Upper lobe of left lung (tissue), 6 donors: ENCODE measurements around the gene SEC61G. TPM values are rescaled to one million over a fixed set of nuclear protein-coding genes. Genes with fewer than 3 reads are reported as not detected.
A peak's percentile ranks its signal among the peaks of the same experiment; 100 is the strongest.

Source experiments
- ATAC-seq, 2 donors: fragments of 200-7000 bp; cut with Tn5 transposase; one replicate each; pipeline ENCODE4 v1.9.1; 2022; ENCODE audit warnings: mild to moderate bottlenecking in 2 of 2, moderate library complexity in 2 of 2; ENCODE audit not compliant: low FRiP score in 2 of 2
- DNase-seq, 2 donors: peaks; one replicate each; pipeline ENCODE4 v3.0.0-alpha.2; 2019 to 2020
- H3K27ac ChIP-seq, 4 donors: fragments of 200-600 bp; sonication (generic); one replicate each; pipeline ENCODE4 v1.5.1; 2016 to 2019
- H3K27me3 ChIP-seq, 4 donors: fragments of 200-600 bp; sonication (generic); one replicate each; pipeline ENCODE4 v1.5.1; 2017 to 2019
- H3K36me3 ChIP-seq, 4 donors: fragments of 200-600 bp; sonication (generic); one replicate each; pipeline ENCODE4 v1.5.1; 2016 to 2019
- H3K4me1 ChIP-seq, 4 donors: fragments of 200-600 bp; sonication (generic); one replicate each; pipeline ENCODE4 v1.5.1; 2018 to 2019
- H3K4me3 ChIP-seq, 4 donors: fragments of 200-600 bp; sonication (generic); one replicate each; pipeline ENCODE4 v1.5.1; 2017 to 2019; ENCODE audit warnings: mild to moderate bottlenecking in 2 of 4, moderate library complexity in 1 of 4
- H3K9me3 ChIP-seq, 4 donors: fragments of 200-600 bp; sonication (generic); one replicate each; pipeline ENCODE4 v1.5.1; 2018 to 2019
- EP300 ChIP-seq, 4 donors: sonication (generic); formaldehyde crosslinking; IDR thresholded peaks; one replicate each; pipeline ENCODE4 v1.5.1; 2017; ENCODE audit warnings: antibody characterized with exemption in 4 of 4, control low read depth in 2 of 4
- POLR2A ChIP-seq, 4 donors: fragments of 450-650 bp; IDR thresholded peaks; one replicate each; pipeline ENCODE4 v1.5.1; 2016 to 2017; ENCODE audit warnings: antibody characterized with exemption in 4 of 4, mild to moderate bottlenecking in 2 of 4
- POLR2AphosphoS5 ChIP-seq, 2 donors: sonication (generic); formaldehyde crosslinking; IDR thresholded peaks; one replicate each; pipeline ENCODE4 v1.5.1; 2017; ENCODE audit warnings: antibody characterized with exemption in 2 of 2
- WGBS, 2 donors: methylation state at CpG; one replicate each; pipeline ENCODE4 v1.1.5; 2017 to 2018; 5-methylcytosine and 5-hydroxymethylcytosine counted together
- total RNA-seq, 6 donors: library from RNA; depleted of rRNA in 4 of 6; stranded (reverse); fragments of >200 nt in 4 of 6; gene quantifications; one replicate each; pipeline versions ENCODE4 v1.1.0 to v1.2.1, GENCODE V29; 2016 to 2021
- TF ChIP-seq, protein P1 (sequence below), 6 experiments: fragments of 450-650 bp in 4 of 6; fragments of 200-600 bp in 2 of 6; sonication (generic) in 2 of 6; IDR thresholded peaks; one replicate each; pipeline ENCODE4 v1.5.1; 2016 to 2019; ENCODE audit warnings: antibody characterized with exemption in 6 of 6
- donor health status: DM: no; HTN: no; CAD: no; lungs with moderate emphysema.
- donor health status: DM: no; HTN: yes; CAD: no; lungs with severe emphysema.

SEC61G gene
- total RNA-seq, 6 donors from 2014 or later: 25.1 to 201 (median 92.5) TPM

DNA sequence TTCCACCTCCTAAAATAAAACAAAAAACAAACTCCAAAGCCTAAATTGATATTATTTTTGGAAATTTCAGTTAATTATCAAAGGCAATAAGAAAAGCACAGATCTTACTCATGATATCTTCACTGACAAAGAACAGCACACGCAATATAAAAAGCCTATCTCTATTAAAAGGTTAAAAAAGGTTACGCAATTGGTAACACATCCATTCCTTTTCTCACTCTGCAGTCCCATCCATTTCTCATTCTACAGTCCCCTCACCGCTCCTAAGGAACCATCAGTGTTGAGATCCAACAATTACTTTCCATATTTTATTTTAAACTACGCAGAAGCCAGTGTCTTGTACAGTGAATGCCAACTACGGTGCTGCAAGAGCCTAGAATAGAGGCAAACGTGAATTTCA lies 1.3 kb downstream of the SEC61G start:
- Histone ChIP-seq H3K36me3 (peaks cover 0 to 34% (median 2%) of the 10 kb centered on the region in 4 donors), H3K27ac (no peak overlapping the region), H3K27me3 (no peaks in the 10 kb centered on the region), H3K4me1 (peaks cover 13 to 30% (median 20%) of the 10 kb centered on the region in 4 donors), H3K4me3 (peak overlapping the region in 3 of 4 donors; percentile 81 to 99 (median 97)), H3K9me3 (no peaks in the 10 kb centered on the region)
- ATAC-seq (no peak), DNase-seq (no peak)
- TF ChIP-seq POLR2AphosphoS5 (IDR thresholded peaks at IDR 0.05): no peak
- no peak for TF ChIP-seq EP300 (IDR thresholded peaks at IDR 0.05)
- no peak for TF ChIP-seq POLR2A (IDR thresholded peaks at IDR 0.05)
- TF ChIP-seq, protein P1, sequence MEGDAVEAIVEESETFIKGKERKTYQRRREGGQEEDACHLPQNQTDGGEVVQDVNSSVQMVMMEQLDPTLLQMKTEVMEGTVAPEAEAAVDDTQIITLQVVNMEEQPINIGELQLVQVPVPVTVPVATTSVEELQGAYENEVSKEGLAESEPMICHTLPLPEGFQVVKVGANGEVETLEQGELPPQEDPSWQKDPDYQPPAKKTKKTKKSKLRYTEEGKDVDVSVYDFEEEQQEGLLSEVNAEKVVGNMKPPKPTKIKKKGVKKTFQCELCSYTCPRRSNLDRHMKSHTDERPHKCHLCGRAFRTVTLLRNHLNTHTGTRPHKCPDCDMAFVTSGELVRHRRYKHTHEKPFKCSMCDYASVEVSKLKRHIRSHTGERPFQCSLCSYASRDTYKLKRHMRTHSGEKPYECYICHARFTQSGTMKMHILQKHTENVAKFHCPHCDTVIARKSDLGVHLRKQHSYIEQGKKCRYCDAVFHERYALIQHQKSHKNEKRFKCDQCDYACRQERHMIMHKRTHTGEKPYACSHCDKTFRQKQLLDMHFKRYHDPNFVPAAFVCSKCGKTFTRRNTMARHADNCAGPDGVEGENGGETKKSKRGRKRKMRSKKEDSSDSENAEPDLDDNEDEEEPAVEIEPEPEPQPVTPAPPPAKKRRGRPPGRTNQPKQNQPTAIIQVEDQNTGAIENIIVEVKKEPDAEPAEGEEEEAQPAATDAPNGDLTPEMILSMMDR (IDR thresholded peaks at IDR 0.05): no peak
- 71 to 74% methylated on average over 6 of the region's 6 CpGs for WGBS, 2 donors

DNA sequence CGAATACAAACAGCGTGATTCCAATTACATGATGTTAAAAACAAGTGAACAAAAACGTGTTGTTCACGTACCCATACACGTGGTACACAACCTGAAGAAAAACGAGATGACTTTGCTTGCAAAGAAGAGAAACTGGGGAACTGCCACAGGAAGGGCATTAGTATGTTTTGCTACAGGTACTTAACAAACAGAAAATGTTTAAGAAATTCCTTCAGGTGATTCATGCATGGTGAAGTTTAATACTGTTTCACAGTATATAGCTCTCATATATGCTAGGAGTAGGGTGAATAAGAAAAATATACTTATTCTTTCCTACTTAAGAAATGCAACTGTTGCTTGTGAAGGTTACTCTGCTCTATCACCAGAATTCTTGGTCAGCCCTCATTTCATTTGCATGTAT lies 9.8 kb downstream of the SEC61G start:
- no peak for ATAC-seq
- H3K27ac ChIP-seq: no peak overlapping the region
- no peak overlapping the region for H3K4me3 ChIP-seq
- peaks cover 10 to 71% (median 42%) of the 10 kb centered on the region in 4 donors for H3K36me3 ChIP-seq
- H3K27me3 ChIP-seq: no peaks in the 10 kb centered on the region
- WGBS, 2 donors: 93 to 94% methylated on average over 6 of the region's 6 CpGs
- no peaks in the 10 kb centered on the region for H3K9me3 ChIP-seq
- no peaks in the 10 kb centered on the region for H3K4me1 ChIP-seq
- DNase-seq: no peak
- TF ChIP-seq POLR2AphosphoS5 (IDR thresholded peaks at IDR 0.05): no peak
- TF ChIP-seq POLR2A (IDR thresholded peaks at IDR 0.05): no peak

DNA sequence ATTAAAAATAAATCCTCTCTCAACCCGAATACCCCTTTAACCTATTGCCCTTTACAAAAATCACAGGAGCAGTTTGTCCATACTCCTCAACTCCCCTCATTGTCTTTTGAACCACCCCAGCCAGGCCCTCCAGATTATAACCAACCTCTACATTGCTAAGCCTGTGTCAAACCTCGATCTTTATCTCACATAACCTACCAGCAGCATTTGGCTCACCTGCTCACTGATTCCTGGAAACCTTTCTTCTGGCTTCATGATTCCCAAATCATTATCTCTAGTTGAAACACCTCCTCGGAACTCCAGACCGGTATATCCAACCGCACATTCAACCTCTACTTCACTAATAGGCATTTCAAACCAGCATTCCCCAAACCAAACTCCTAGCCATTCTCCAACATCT lies 11.8 kb downstream of the SEC61G start:
- no peak for ATAC-seq
- Histone ChIP-seq H3K9me3 (no peaks in the 10 kb centered on the region), H3K4me3 (no peak overlapping the region), H3K4me1 (no peaks in the 10 kb centered on the region), H3K27ac (no peak overlapping the region), H3K27me3 (no peaks in the 10 kb centered on the region), H3K36me3 (peaks cover 10 to 51% (median 38%) of the 10 kb centered on the region in 4 donors)
- DNase-seq: no peak
- no peak for TF ChIP-seq POLR2AphosphoS5 (IDR thresholded peaks at IDR 0.05)
- TF ChIP-seq, protein P1 (IDR thresholded peaks at IDR 0.05): no peak
- no peak for TF ChIP-seq EP300 (IDR thresholded peaks at IDR 0.05)
- TF ChIP-seq POLR2A (IDR thresholded peaks at IDR 0.05): no peak
- 95% methylated on average over 5 of the region's 5 CpGs for WGBS, 2 donors

DNA sequence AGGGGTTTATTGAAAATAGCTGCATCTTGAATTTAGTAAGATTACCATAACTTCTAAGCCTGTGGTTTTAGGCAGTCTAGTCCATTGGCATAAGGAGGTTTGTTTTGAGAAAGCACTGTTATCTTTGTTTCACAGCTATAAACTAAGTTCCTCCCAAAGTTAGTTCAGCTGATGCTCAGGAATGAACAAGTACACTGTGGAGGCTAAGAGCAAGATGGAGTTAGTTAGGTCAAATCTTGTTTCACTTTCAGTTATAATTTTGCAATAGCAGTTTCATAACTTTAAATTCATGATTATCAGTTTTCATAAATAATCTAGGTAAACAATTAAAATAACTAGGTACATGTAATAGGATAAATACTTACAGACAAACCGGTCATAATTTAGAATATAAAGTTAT lies 15.4 kb downstream of the SEC61G start:
- 96 to 100% methylated on average over 1 of the region's 1 CpG for WGBS, 2 donors
- Histone ChIP-seq H3K4me1 (no peaks in the 10 kb centered on the region), H3K36me3 (peaks cover 7 to 14% (median 9%) of the 10 kb centered on the region in 4 donors), H3K4me3 (no peak overlapping the region), H3K27me3 (no peaks in the 10 kb centered on the region), H3K9me3 (no peaks in the 10 kb centered on the region), H3K27ac (no peak overlapping the region)
- DNase-seq (no peak), ATAC-seq (no peak)
- no peak for TF ChIP-seq POLR2A (IDR thresholded peaks at IDR 0.05)

DNA sequence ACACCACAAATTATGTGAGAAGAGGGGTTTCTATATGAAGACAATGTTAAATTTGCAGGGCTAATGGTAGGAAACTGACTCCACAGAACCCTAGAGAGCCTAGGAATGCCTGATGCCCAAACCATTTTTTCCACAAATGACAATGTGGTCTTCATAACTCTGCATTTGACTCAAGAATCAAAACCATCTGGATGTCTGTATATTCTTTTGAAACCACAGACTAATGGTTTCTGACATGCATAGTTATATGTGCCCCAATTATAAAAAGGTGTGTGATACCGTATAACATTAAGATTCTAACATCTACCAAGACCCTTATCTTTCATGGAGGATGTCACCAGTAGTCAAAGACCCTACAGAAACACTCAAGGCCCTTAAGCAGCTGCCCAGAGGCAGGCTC lies 20.3 kb downstream of the SEC61G start:
- Histone ChIP-seq H3K4me3 (no peak overlapping the region), H3K36me3 (no peaks in the 10 kb centered on the region), H3K9me3 (no peaks in the 10 kb centered on the region), H3K4me1 (no peaks in the 10 kb centered on the region), H3K27me3 (no peaks in the 10 kb centered on the region), H3K27ac (no peak overlapping the region)
- TF ChIP-seq, protein P1 (IDR thresholded peaks at IDR 0.05): no peak
- TF ChIP-seq EP300 (IDR thresholded peaks at IDR 0.05) (no peak), POLR2AphosphoS5 (IDR thresholded peaks at IDR 0.05) (no peak), POLR2A (IDR thresholded peaks at IDR 0.05) (no peak)
- WGBS, 2 donors: 90 to 100% methylated on average over 1 of the region's 1 CpG
- no peak for DNase-seq
- no peak for ATAC-seq

DNA sequence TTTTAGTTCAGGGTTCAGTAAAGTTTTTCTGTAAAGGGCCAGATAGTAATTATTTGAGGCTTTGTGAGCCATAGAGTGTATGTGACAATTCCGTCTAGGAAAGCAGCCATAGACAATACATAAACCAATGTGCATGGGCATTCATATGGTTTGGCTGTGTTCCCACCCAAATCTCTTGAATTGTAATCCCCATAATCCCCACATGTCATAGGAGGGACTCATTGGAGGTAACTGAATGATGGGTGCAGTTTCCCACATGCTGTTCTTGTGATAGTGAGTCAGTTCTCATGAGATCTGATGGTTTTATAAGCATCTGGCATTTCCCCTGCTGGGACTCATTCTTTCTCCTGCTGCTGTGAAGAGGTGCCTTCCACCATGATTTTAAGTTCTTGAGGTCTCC lies 29.9 kb downstream of the SEC61G start:
- no peak overlapping the region for H3K4me3 ChIP-seq
- no peak for ATAC-seq
- no peak overlapping the region for H3K27ac ChIP-seq
- DNase-seq: no peak
- no peaks in the 10 kb centered on the region for H3K4me1 ChIP-seq
- TF ChIP-seq, protein P1 (IDR thresholded peaks at IDR 0.05): no peak
- no peak for TF ChIP-seq POLR2AphosphoS5 (IDR thresholded peaks at IDR 0.05)
- no peak for TF ChIP-seq POLR2A (IDR thresholded peaks at IDR 0.05)
- TF ChIP-seq EP300 (IDR thresholded peaks at IDR 0.05): no peak
- H3K9me3 ChIP-seq: no peaks in the 10 kb centered on the region
- H3K36me3 ChIP-seq: no peaks in the 10 kb centered on the region
- H3K27me3 ChIP-seq: no peaks in the 10 kb centered on the region
- WGBS, 2 donors: 80 to 87% methylated on average over 1 of the region's 1 CpG
